ENCODE measurements around the gene CFAP107. TPM values are rescaled to one million over a fixed set of nuclear protein-coding genes. Genes with fewer than 3 reads are reported as not detected.

CFAP107 gene
- total and polyA plus RNA-seq, 2 donors (not counting 1 experiment from before 2014, with no cell fraction given), result not detected

- Histone ChIP-seq H3K4me3 (ENCODE audit: control extremely low read depth in 1 of 5, extremely low read depth in 1 of 5, insufficient read depth in 1 of 5, low read depth in 2 of 5, low read length in 4 of 5) (no peak overlapping the region), H3K27me3 (replicated peaks in 1 of 4; ENCODE audit: control extremely low read depth in 1 of 4, control insufficient read depth in 3 of 4, insufficient read depth in 4 of 4, low read length in 3 of 4) (peaks cover 0 to 8% (median 0%) of the 10 kb centered on the region in 4 experiments), H3K9ac (ENCODE audit: low read length) (no peak overlapping the region), H4K20me1 (ENCODE audit: control insufficient read depth, insufficient read depth, low read length, poor library complexity, severe bottlenecking) (no peaks in the 10 kb centered on the region), H3K36me3 (replicated peaks in 1 of 2; ENCODE audit: control extremely low read depth in 1 of 2, control insufficient read depth in 1 of 2, extremely low read depth in 1 of 2, insufficient read depth in 2 of 2, low read length in 1 of 2) (no peaks in the 10 kb centered on the region), H3K79me2 (ENCODE audit: control insufficient read depth, insufficient read depth, low read length) (no peaks in the 10 kb centered on the region), H3K9me3 (ENCODE audit: control extremely low read depth in 1 of 3, control insufficient read depth in 2 of 3, insufficient read depth in 1 of 3, low read length in 2 of 3) (peaks cover 0 to 4% (median 0%) of the 10 kb centered on the region in 3 donors), H2AFZ (ENCODE audit: insufficient read depth, low read depth, low read length, poor library complexity, severe bottlenecking) (no peak overlapping the region), H3K4me1 (ENCODE audit: control insufficient read depth in 2 of 2, insufficient read depth in 2 of 2, low read length in 2 of 2) (no peaks in the 10 kb centered on the region), H3K4me2 (replicated peaks; ENCODE audit: low read depth, low read length, poor library complexity, severe bottlenecking) (no peak overlapping the region), H3K27ac (ENCODE audit: low read length in 2 of 2) (no peak overlapping the region)
- ChIA-PET CTCF (no interaction called here), POLR2A (no interaction called here)
- Mint-ChIP-seq H3K9me3 (ENCODE audit: insufficient read depth) (peaks cover 6% of the 10 kb centered on the region), H3K4me1 (no peaks in the 10 kb centered on the region), H3K27me3 (peaks cover 20% of the 10 kb centered on the region), H3K4me3 (no peak overlapping the region), H3K27ac (no peak overlapping the region)
- no peak for TF ChIP-seq CTCF (IDR thresholded peaks at IDR 0.05)
- 63% methylated on average over 4 of the region's 5 CpGs for WGBS (ENCODE audit: insufficient coverage)
- ATAC-seq (ENCODE audit: low read depth) (no peak), DNase-seq (no peak)
- intact Hi-C loops (cut with micrococcal nuclease), result no loop called here
Observed at GRCh38 chr1:12810691-12811408, 64.8 kb downstream of the CFAP107 start.

- Mint-ChIP-seq H3K27ac (no peak overlapping the region), H3K4me1 (no peaks in the 10 kb centered on the region), H3K4me3 (no peak overlapping the region), H3K27me3 (peaks cover 17% of the 10 kb centered on the region), H3K9me3 (ENCODE audit: insufficient read depth) (peaks cover 4% of the 10 kb centered on the region)
- Histone ChIP-seq H3K27ac (ENCODE audit: low read length in 2 of 2) (no peak overlapping the region), H4K20me1 (ENCODE audit: control insufficient read depth, insufficient read depth, low read length, poor library complexity, severe bottlenecking) (no peaks in the 10 kb centered on the region), H3K79me2 (ENCODE audit: control insufficient read depth, insufficient read depth, low read length) (no peaks in the 10 kb centered on the region), H3K9ac (ENCODE audit: low read length) (no peak overlapping the region), H3K4me1 (ENCODE audit: control insufficient read depth in 2 of 2, insufficient read depth in 2 of 2, low read length in 2 of 2) (no peaks in the 10 kb centered on the region), H3K4me3 (ENCODE audit: control extremely low read depth in 1 of 5, extremely low read depth in 1 of 5, insufficient read depth in 1 of 5, low read depth in 2 of 5, low read length in 4 of 5) (no peak overlapping the region), H3K36me3 (replicated peaks in 1 of 2; ENCODE audit: control extremely low read depth in 1 of 2, control insufficient read depth in 1 of 2, extremely low read depth in 1 of 2, insufficient read depth in 2 of 2, low read length in 1 of 2) (no peaks in the 10 kb centered on the region), H3K27me3 (replicated peaks in 1 of 4; ENCODE audit: control extremely low read depth in 1 of 4, control insufficient read depth in 3 of 4, insufficient read depth in 4 of 4, low read length in 3 of 4) (peaks cover 0 to 8% (median 0%) of the 10 kb centered on the region in 4 experiments), H3K9me3 (ENCODE audit: control extremely low read depth in 1 of 3, control insufficient read depth in 2 of 3, insufficient read depth in 1 of 3, low read length in 2 of 3) (peaks cover 0 to 4% (median 0%) of the 10 kb centered on the region in 3 donors), H2AFZ (ENCODE audit: insufficient read depth, low read depth, low read length, poor library complexity, severe bottlenecking) (no peak overlapping the region), H3K4me2 (replicated peaks; ENCODE audit: low read depth, low read length, poor library complexity, severe bottlenecking) (no peak overlapping the region)
- intact Hi-C loops (cut with micrococcal nuclease), result no loop called here
- DNase-seq, result no peak
- ChIA-PET POLR2A (no interaction called here), CTCF (no interaction called here)
- WGBS (ENCODE audit: insufficient coverage), result 100% methylated on average over 1 of the region's 2 CpGs
- no peak for TF ChIP-seq EZH2 (IDR thresholded peaks at IDR 0.05; ENCODE audit: borderline replicate concordance, insufficient read depth, low read depth, low read length, poor library complexity, severe bottlenecking)
- no peak for TF ChIP-seq CTCF (IDR thresholded peaks at IDR 0.05)
- no peak for ATAC-seq (ENCODE audit: low read depth)
Observed at GRCh38 chr1:12811409-12811784, 65.4 kb downstream of the CFAP107 start.

Other genes starting within 250 kb of the CFAP107 start
- 0.29 and 0.37 TPM in 2 replicates for gene DHRS3, start 128.0 kb upstream of the CFAP107 start, total RNA-seq
- 0.37 and 1.4 TPM in 2 replicates for gene DHRS3, start 128.0 kb upstream of the CFAP107 start, polyA plus RNA-seq
- not detected in 2 replicates for gene AADACL4, start 102.1 kb upstream of the CFAP107 start, total RNA-seq
- gene AADACL4, start 102.1 kb upstream of the CFAP107 start, polyA plus RNA-seq, result not detected in 2 replicates
- not detected in 2 replicates for gene AADACL3, start 30.1 kb upstream of the CFAP107 start, total RNA-seq
- gene AADACL3, start 30.1 kb upstream of the CFAP107 start, polyA plus RNA-seq, result not detected in 2 replicates
- not detected in 2 replicates for gene PRAMEF12, start 27.5 kb downstream of the CFAP107 start, total RNA-seq
- not detected in 2 replicates for gene PRAMEF12, start 27.5 kb downstream of the CFAP107 start, polyA plus RNA-seq
- gene PRAMEF1, start 45.2 kb downstream of the CFAP107 start, total RNA-seq, result not detected in 2 replicates
- gene PRAMEF1, start 45.2 kb downstream of the CFAP107 start, polyA plus RNA-seq, result not detected in 2 replicates
- not detected in 2 replicates for gene PRAMEF11, start 85.2 kb downstream of the CFAP107 start, total RNA-seq
- not detected in 2 replicates for gene PRAMEF11, start 85.2 kb downstream of the CFAP107 start, polyA plus RNA-seq
- not detected in 2 replicates for gene HNRNPCL1, start 102.5 kb downstream of the CFAP107 start, total RNA-seq
- gene HNRNPCL1, start 102.5 kb downstream of the CFAP107 start, polyA plus RNA-seq, result not detected in 2 replicates
- gene PRAMEF2, start 110.9 kb downstream of the CFAP107 start, total RNA-seq, result not detected in 2 replicates
- not detected in 2 replicates for gene PRAMEF2, start 110.9 kb downstream of the CFAP107 start, polyA plus RNA-seq
- not detected in 2 replicates for gene PRAMEF4, start 140.0 kb downstream of the CFAP107 start, total RNA-seq
- not detected in 2 replicates for gene PRAMEF4, start 140.0 kb downstream of the CFAP107 start, polyA plus RNA-seq
- not detected in 2 replicates for gene PRAMEF10, start 152.1 kb downstream of the CFAP107 start, total RNA-seq
- gene PRAMEF10, start 152.1 kb downstream of the CFAP107 start, polyA plus RNA-seq, result not detected in 2 replicates
- gene PRAMEF7, start 170.4 kb downstream of the CFAP107 start, total RNA-seq, result not detected in 2 replicates
- gene PRAMEF7, start 170.4 kb downstream of the CFAP107 start, polyA plus RNA-seq, result not detected in 2 replicates
- not detected in 2 replicates for gene PRAMEF6, start 201.4 kb downstream of the CFAP107 start, total RNA-seq
- gene PRAMEF6, start 201.4 kb downstream of the CFAP107 start, polyA plus RNA-seq, result not detected in 2 replicates

Measured in B cell (primary cell).